HL-60 (cell line): ENCODE data around the gene C6.

Experiments
- DNase-seq, 2 experiments: peaks; one replicate each; pipeline ENCODE4 v3.0.0-alpha.2; 2010 to 2020; ENCODE audit warnings: low read depth in 1 of 2, low spot score in 1 of 2
- H3K27ac ChIP-seq: fragments of 250-450 bp; sonication (Bioruptor Pico); replicated peaks from 2 replicates; pipeline ENCODE4 v1.5.1; 2020; ENCODE audit warnings: mild to moderate bottlenecking, moderate library complexity
- H3K27me3 ChIP-seq: fragments of 250-450 bp; sonication (Bioruptor Pico); 2 replicates; pipeline ENCODE4 v1.5.1; 2021; ENCODE audit warnings: mild to moderate bottlenecking, moderate library complexity; ENCODE audit not compliant: insufficient read depth, poor library complexity, severe bottlenecking
- H3K4me3 ChIP-seq: replicated peaks from 2 replicates; pipeline ENCODE4 v1.5.1; 2011; ENCODE audit warnings: mild to moderate bottlenecking, control low read depth, low read length; ENCODE audit not compliant: insufficient read depth
- CTCF ChIP-seq: IDR thresholded peaks from one replicate; pipeline ENCODE4 v1.5.1; 2011; ENCODE audit warnings: low read length, control low read depth, inconsistent platforms; ENCODE audit not compliant: insufficient read depth
- GABPA ChIP-seq: IDR thresholded peaks from 2 replicates; pipeline ENCODE4 v1.6.1; 2012; ENCODE audit warnings: low read depth
- POLR2AphosphoS5 ChIP-seq: IDR thresholded peaks from 2 replicates; pipeline ENCODE4 v1.6.1; 2012; ENCODE audit warnings: low read depth
- SPI1 ChIP-seq: IDR thresholded peaks from 2 replicates; pipeline ENCODE4 v1.6.1; 2012; ENCODE audit warnings: low read depth, mild to moderate bottlenecking, borderline replicate concordance
- TF ChIP-seq, protein P1 (sequence below): IDR thresholded peaks from 2 replicates; pipeline ENCODE4 v1.6.1; 2012; ENCODE audit warnings: low read depth; ENCODE audit not compliant: insufficient replicate concordance

The C6 gene

GRCh38 chr5:41095324-41096101, 117.8 kb downstream of the C6 start:
- no peak overlapping the region for H3K27ac ChIP-seq
- DNase-seq, result no peak
- H3K4me3 ChIP-seq, result no peak overlapping the region
- TF ChIP-seq GABPA, result no peak
- TF ChIP-seq, protein P1, sequence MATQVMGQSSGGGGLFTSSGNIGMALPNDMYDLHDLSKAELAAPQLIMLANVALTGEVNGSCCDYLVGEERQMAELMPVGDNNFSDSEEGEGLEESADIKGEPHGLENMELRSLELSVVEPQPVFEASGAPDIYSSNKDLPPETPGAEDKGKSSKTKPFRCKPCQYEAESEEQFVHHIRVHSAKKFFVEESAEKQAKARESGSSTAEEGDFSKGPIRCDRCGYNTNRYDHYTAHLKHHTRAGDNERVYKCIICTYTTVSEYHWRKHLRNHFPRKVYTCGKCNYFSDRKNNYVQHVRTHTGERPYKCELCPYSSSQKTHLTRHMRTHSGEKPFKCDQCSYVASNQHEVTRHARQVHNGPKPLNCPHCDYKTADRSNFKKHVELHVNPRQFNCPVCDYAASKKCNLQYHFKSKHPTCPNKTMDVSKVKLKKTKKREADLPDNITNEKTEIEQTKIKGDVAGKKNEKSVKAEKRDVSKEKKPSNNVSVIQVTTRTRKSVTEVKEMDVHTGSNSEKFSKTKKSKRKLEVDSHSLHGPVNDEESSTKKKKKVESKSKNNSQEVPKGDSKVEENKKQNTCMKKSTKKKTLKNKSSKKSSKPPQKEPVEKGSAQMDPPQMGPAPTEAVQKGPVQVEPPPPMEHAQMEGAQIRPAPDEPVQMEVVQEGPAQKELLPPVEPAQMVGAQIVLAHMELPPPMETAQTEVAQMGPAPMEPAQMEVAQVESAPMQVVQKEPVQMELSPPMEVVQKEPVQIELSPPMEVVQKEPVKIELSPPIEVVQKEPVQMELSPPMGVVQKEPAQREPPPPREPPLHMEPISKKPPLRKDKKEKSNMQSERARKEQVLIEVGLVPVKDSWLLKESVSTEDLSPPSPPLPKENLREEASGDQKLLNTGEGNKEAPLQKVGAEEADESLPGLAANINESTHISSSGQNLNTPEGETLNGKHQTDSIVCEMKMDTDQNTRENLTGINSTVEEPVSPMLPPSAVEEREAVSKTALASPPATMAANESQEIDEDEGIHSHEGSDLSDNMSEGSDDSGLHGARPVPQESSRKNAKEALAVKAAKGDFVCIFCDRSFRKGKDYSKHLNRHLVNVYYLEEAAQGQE, result no peak
- no peak for TF ChIP-seq POLR2AphosphoS5
- H3K27me3 ChIP-seq, result no peaks in the 10 kb centered on the region

GRCh38 chr5:41094871-41095270, 118.5 kb downstream of the C6 start:
- DNase-seq, result no peak
- no peak overlapping the region for H3K4me3 ChIP-seq
- H3K27me3 ChIP-seq, result peaks cover 2% of the 10 kb centered on the region
- no peak overlapping the region for H3K27ac ChIP-seq
- no peak for TF ChIP-seq CTCF
- no peak for TF ChIP-seq POLR2AphosphoS5
- TF ChIP-seq, protein P1, result no peak

GRCh38 chr5:41093803-41094202, 119.5 kb downstream of the C6 start:
- Histone ChIP-seq H3K27ac (no peak overlapping the region), H3K27me3 (peaks cover 2% of the 10 kb centered on the region), H3K4me3 (no peak overlapping the region)
- TF ChIP-seq POLR2AphosphoS5 (no peak), SPI1 (no peak), GABPA (no peak), CTCF (no peak)
- TF ChIP-seq, protein P1, result no peak
- DNase-seq, result no peak
